MM.1S (cell line): ENCODE results near the gene FAF1.

ENCODE experiments used
- CTCF ChIP-seq: fragments of 300-600 bp; sonication (generic); IDR thresholded peaks from 2 replicates; pipeline ENCODE4 v1.5.1; 2016; ENCODE audit warnings: antibody characterized with exemption, low read length, mixed read lengths
- EZH2 ChIP-seq: fragments of 300-600 bp; sonication (generic); optimal IDR thresholded peaks from 2 replicates; pipeline ENCODE3; 2017; ENCODE audit warnings: low read depth, mild to moderate bottlenecking, antibody characterized with exemption, low read length, mixed read lengths

- TF ChIP-seq CTCF (no peak), EZH2 (no peak)
These were observed 19.8 kb downstream of the FAF1 start for GRCh38 chr1:50940291-50940690.
